HG02610 (cell line): ENCODE measurements around the gene HDAC4.

Source experiments
- ATAC-seq: cut with Tn5 transposase; IDR thresholded peaks from one replicate; pipeline ENCODE4 v1.9.1; 2021; ENCODE audit warnings: mild to moderate bottlenecking, moderate library complexity; ENCODE audit not compliant: unreplicated experiment

Gene HDAC4

GRCh38 chr2:239211396-239212094, 189.3 kb downstream of the HDAC4 start:
- no peak for ATAC-seq

- ATAC-seq, result no peak
Observed at GRCh38 chr2:239209783-239210182, 191.0 kb downstream of the HDAC4 start.

- no peak for ATAC-seq
Observed at GRCh38 chr2:239208465-239209180, 192.2 kb downstream of the HDAC4 start.

GRCh38 chr2:239206851-239207250, 194.0 kb downstream of the HDAC4 start:
- ATAC-seq, result no peak

GRCh38 chr2:239206042-239206441, 194.8 kb downstream of the HDAC4 start:
- ATAC-seq, result no peak

- ATAC-seq, result no peak
Observed at GRCh38 chr2:239204876-239205468, 195.8 kb downstream of the HDAC4 start.

- ATAC-seq, result no peak
Observed at GRCh38 chr2:239204136-239204875, 196.5 kb downstream of the HDAC4 start.

GRCh38 chr2:239203443-239204135, 197.2 kb downstream of the HDAC4 start:
- ATAC-seq, result no peak

- no peak for ATAC-seq
Observed at GRCh38 chr2:239202836-239203235, 198.0 kb downstream of the HDAC4 start.

- no peak for ATAC-seq
Observed at GRCh38 chr2:239202343-239202742, 198.5 kb downstream of the HDAC4 start.

- ATAC-seq, result no peak
Observed at GRCh38 chr2:239201884-239202283, 198.9 kb downstream of the HDAC4 start.

GRCh38 chr2:239201531-239201876, 199.3 kb downstream of the HDAC4 start:
- ATAC-seq, result no peak

- no peak for ATAC-seq
Observed at GRCh38 chr2:239200646-239201530, 199.9 kb downstream of the HDAC4 start.

- ATAC-seq, result no peak
Observed at GRCh38 chr2:239199041-239199768, 201.6 kb downstream of the HDAC4 start.

- no peak for ATAC-seq
Observed at GRCh38 chr2:239198221-239198620, 202.6 kb downstream of the HDAC4 start.

GRCh38 chr2:239197146-239197545, 203.7 kb downstream of the HDAC4 start:
- ATAC-seq, result no peak

GRCh38 chr2:239196474-239197021, 204.3 kb downstream of the HDAC4 start:
- ATAC-seq, result no peak

- ATAC-seq, result no peak
Observed at GRCh38 chr2:239195992-239196391, 204.8 kb downstream of the HDAC4 start.

GRCh38 chr2:239195318-239195871, 205.4 kb downstream of the HDAC4 start:
- ATAC-seq, result no peak
